ENCODE data around the gene TMEM203. TPM values are rescaled to one million over a fixed set of nuclear protein-coding genes. Genes with fewer than 3 reads are reported as not detected.

Gene TMEM203
- polyA plus RNA-seq, 4 donors: 33.0 to 38.2 (median 35.0) TPM

GRCh38 chr9:137223078-137223970, 17.9 kb upstream of the TMEM203 start:
- no peaks in the 10 kb centered on the region for H3K9me3 ChIP-seq (ENCODE audit: control insufficient read depth in 2 of 2, insufficient read depth in 1 of 2, low read depth in 1 of 2, low read length in 1 of 2)
- 1% methylated on average over 49 to 63 of the region's 63 CpGs for WGBS, 3 donors
- DNase-seq: peak; percentile 98 to 99
- no peak for FAIRE-seq
- H3K27me3 ChIP-seq (ENCODE audit: control insufficient read depth in 3 of 3, insufficient read depth in 3 of 3, low read length in 3 of 3): no peaks in the 10 kb centered on the region
- H3K4me1 ChIP-seq (ENCODE audit: control insufficient read depth in 3 of 3, insufficient read depth in 2 of 3, low read depth in 1 of 3, low read length in 2 of 3): peaks cover 0 to 55% (median 0%) of the 10 kb centered on the region in 3 donors
- peaks cover 0 to 21% (median 0%) of the 10 kb centered on the region in 3 donors for H3K36me3 ChIP-seq (ENCODE audit: control insufficient read depth in 3 of 3, insufficient read depth in 2 of 3, low read depth in 1 of 3, low read length in 3 of 3)
- peak overlapping the region; percentile 60 to 84 (median 76) for H3K4me3 ChIP-seq (ENCODE audit: low read depth in 1 of 3, low read length in 3 of 3)
- H3K27ac ChIP-seq (ENCODE audit: low read depth in 1 of 3, low read length in 2 of 3): peak overlapping the region; percentile 90 to 93 (median 91)

- Histone ChIP-seq H3K27me3 (ENCODE audit: control insufficient read depth in 3 of 3, insufficient read depth in 3 of 3, low read length in 3 of 3) (no peaks in the 10 kb centered on the region), H3K4me3 (ENCODE audit: low read depth in 1 of 3, low read length in 3 of 3) (peak within 1 kb of the TSS; percentile 60 to 84 (median 61)), H3K9me3 (ENCODE audit: control insufficient read depth in 2 of 2, insufficient read depth in 1 of 2, low read depth in 1 of 2, low read length in 1 of 2) (no peaks in the 10 kb centered on the region), H3K27ac (ENCODE audit: low read depth in 1 of 3, low read length in 2 of 3) (peak within 1 kb of the TSS; percentile 86 to 90 (median 89)), H3K4me1 (ENCODE audit: control insufficient read depth in 3 of 3, insufficient read depth in 2 of 3, low read depth in 1 of 3, low read length in 2 of 3) (peaks cover 0 to 56% (median 0%) of the 10 kb centered on the region in 3 donors), H3K36me3 (ENCODE audit: control insufficient read depth in 3 of 3, insufficient read depth in 2 of 3, low read depth in 1 of 3, low read length in 3 of 3) (peaks cover 0 to 24% (median 0%) of the 10 kb centered on the region in 3 donors)
- 3 to 5% (median 4%) methylated on average over 42 to 88 of the region's 88 CpGs for WGBS, 3 donors
- DNase-seq: peak in 1 of 2 donors; percentile 70
- no peak for FAIRE-seq
These were observed 17.0 kb upstream of the TMEM203 start, which contains the start of gene RNF208 for GRCh38 chr9:137222190-137223077. Gene RNF208 (minus strand): TSS chr9:137222240. CDS start chr9:137221212, 1,028 bp downstream.

- H3K27me3 ChIP-seq (ENCODE audit: control insufficient read depth in 3 of 3, insufficient read depth in 3 of 3, low read length in 3 of 3): no peaks in the 10 kb centered on the region
- H3K36me3 ChIP-seq (ENCODE audit: control insufficient read depth in 3 of 3, insufficient read depth in 2 of 3, low read depth in 1 of 3, low read length in 3 of 3): peaks cover 0 to 28% (median 0%) of the 10 kb centered on the region in 3 donors
- H3K9me3 ChIP-seq (ENCODE audit: control insufficient read depth in 2 of 2, insufficient read depth in 1 of 2, low read depth in 1 of 2, low read length in 1 of 2): no peaks in the 10 kb centered on the region
- no peak for FAIRE-seq
- H3K4me3 ChIP-seq (ENCODE audit: low read depth in 1 of 3, low read length in 3 of 3): peak overlapping the region; percentile 32 to 61 (median 35)
- DNase-seq: peak in 1 of 2 donors; percentile 48
- H3K4me1 ChIP-seq (ENCODE audit: control insufficient read depth in 3 of 3, insufficient read depth in 2 of 3, low read depth in 1 of 3, low read length in 2 of 3): peaks cover 0 to 55% (median 0%) of the 10 kb centered on the region in 3 donors
- WGBS, 3 donors: 1 to 10% (median 6%) methylated on average over 38 to 61 of the region's 61 CpGs
- H3K27ac ChIP-seq (ENCODE audit: low read depth in 1 of 3, low read length in 2 of 3): no peak overlapping the region
These were observed 16.2 kb upstream of the TMEM203 start for GRCh38 chr9:137221506-137222111.

GRCh38 chr9:137221095-137221505, 15.7 kb upstream of the TMEM203 start:
- no peaks in the 10 kb centered on the region for H3K27me3 ChIP-seq (ENCODE audit: control insufficient read depth in 3 of 3, insufficient read depth in 3 of 3, low read length in 3 of 3)
- H3K4me3 ChIP-seq (ENCODE audit: low read depth in 1 of 3, low read length in 3 of 3): peak overlapping the region in 1 of 3 donors; percentile 61
- H3K27ac ChIP-seq (ENCODE audit: low read depth in 1 of 3, low read length in 2 of 3): no peak overlapping the region
- H3K9me3 ChIP-seq (ENCODE audit: control insufficient read depth in 2 of 2, insufficient read depth in 1 of 2, low read depth in 1 of 2, low read length in 1 of 2): no peaks in the 10 kb centered on the region
- DNase-seq (no peak), FAIRE-seq (no peak)
- WGBS, 3 donors: 77 to 89% (median 80%) methylated on average over 8 to 14 of the region's 14 CpGs
- H3K36me3 ChIP-seq (ENCODE audit: control insufficient read depth in 3 of 3, insufficient read depth in 2 of 3, low read depth in 1 of 3, low read length in 3 of 3): peaks cover 0 to 33% (median 0%) of the 10 kb centered on the region in 3 donors
- peaks cover 0 to 50% (median 0%) of the 10 kb centered on the region in 3 donors for H3K4me1 ChIP-seq (ENCODE audit: control insufficient read depth in 3 of 3, insufficient read depth in 2 of 3, low read depth in 1 of 3, low read length in 2 of 3)

GRCh38 chr9:137220317-137221094, 15.1 kb upstream of the TMEM203 start:
- Histone ChIP-seq H3K36me3 (ENCODE audit: control insufficient read depth in 3 of 3, insufficient read depth in 2 of 3, low read depth in 1 of 3, low read length in 3 of 3) (peaks cover 0 to 39% (median 3%) of the 10 kb centered on the region in 3 donors), H3K9me3 (ENCODE audit: control insufficient read depth in 2 of 2, insufficient read depth in 1 of 2, low read depth in 1 of 2, low read length in 1 of 2) (no peaks in the 10 kb centered on the region), H3K27me3 (ENCODE audit: control insufficient read depth in 3 of 3, insufficient read depth in 3 of 3, low read length in 3 of 3) (no peaks in the 10 kb centered on the region), H3K27ac (ENCODE audit: low read depth in 1 of 3, low read length in 2 of 3) (no peak overlapping the region), H3K4me1 (ENCODE audit: control insufficient read depth in 3 of 3, insufficient read depth in 2 of 3, low read depth in 1 of 3, low read length in 2 of 3) (peaks cover 0 to 44% (median 0%) of the 10 kb centered on the region in 3 donors), H3K4me3 (ENCODE audit: low read depth in 1 of 3, low read length in 3 of 3) (no peak overlapping the region)
- WGBS, 3 donors: 89 to 93% (median 89%) methylated on average over 45 to 52 of the region's 52 CpGs
- DNase-seq (no peak), FAIRE-seq (no peak)

GRCh38 chr9:137219757-137220316, 14.4 kb upstream of the TMEM203 start:
- DNase-seq: no peak
- Histone ChIP-seq H3K4me1 (ENCODE audit: control insufficient read depth in 3 of 3, insufficient read depth in 2 of 3, low read depth in 1 of 3, low read length in 2 of 3) (peaks cover 0 to 38% (median 0%) of the 10 kb centered on the region in 3 donors), H3K27ac (ENCODE audit: low read depth in 1 of 3, low read length in 2 of 3) (no peak overlapping the region), H3K27me3 (ENCODE audit: control insufficient read depth in 3 of 3, insufficient read depth in 3 of 3, low read length in 3 of 3) (no peaks in the 10 kb centered on the region), H3K9me3 (ENCODE audit: control insufficient read depth in 2 of 2, insufficient read depth in 1 of 2, low read depth in 1 of 2, low read length in 1 of 2) (no peaks in the 10 kb centered on the region), H3K36me3 (ENCODE audit: control insufficient read depth in 3 of 3, insufficient read depth in 2 of 3, low read depth in 1 of 3, low read length in 3 of 3) (peaks cover 0 to 46% (median 3%) of the 10 kb centered on the region in 3 donors), H3K4me3 (ENCODE audit: low read depth in 1 of 3, low read length in 3 of 3) (no peak overlapping the region)
- WGBS, 3 donors: 84 to 91% (median 90%) methylated on average over 10 of the region's 10 CpGs
- no peak for FAIRE-seq

- peak overlapping the region; percentile 41 to 78 (median 68) for H3K27ac ChIP-seq (ENCODE audit: low read depth in 1 of 3, low read length in 2 of 3)
- H3K4me3 ChIP-seq (ENCODE audit: low read depth in 1 of 3, low read length in 3 of 3): peak overlapping the region in 1 of 3 donors; percentile 65
- 23 to 57% (median 36%) methylated on average over 12 of the region's 12 CpGs for WGBS, 3 donors
- H3K27me3 ChIP-seq (ENCODE audit: control insufficient read depth in 3 of 3, insufficient read depth in 3 of 3, low read length in 3 of 3): no peaks in the 10 kb centered on the region
- peak; percentile 78 to 86 for DNase-seq
- peaks cover 0 to 55% (median 3%) of the 10 kb centered on the region in 3 donors for H3K36me3 ChIP-seq (ENCODE audit: control insufficient read depth in 3 of 3, insufficient read depth in 2 of 3, low read depth in 1 of 3, low read length in 3 of 3)
- no peak for FAIRE-seq
- H3K4me1 ChIP-seq (ENCODE audit: control insufficient read depth in 3 of 3, insufficient read depth in 2 of 3, low read depth in 1 of 3, low read length in 2 of 3): peaks cover 0 to 30% (median 0%) of the 10 kb centered on the region in 3 donors
- no peaks in the 10 kb centered on the region for H3K9me3 ChIP-seq (ENCODE audit: control insufficient read depth in 2 of 2, insufficient read depth in 1 of 2, low read depth in 1 of 2, low read length in 1 of 2)
These were observed 13.4 kb upstream of the TMEM203 start for GRCh38 chr9:137218754-137219271.
